NB4 (cell line): ENCODE measurements around the gene BORCS5.

Experiments
- POLR2A ChIP-seq: IDR thresholded peaks from 2 replicates; pipeline ENCODE4 v1.6.1; 2011; ENCODE audit warnings: mild to moderate bottlenecking; ENCODE audit not compliant: insufficient read length; ENCODE audit errors: extremely low read depth
- TF ChIP-seq, protein P1 (sequence below): IDR thresholded peaks from one replicate; pipeline ENCODE4 v1.5.1; 2012; ENCODE audit warnings: low read depth, low read length
- TF ChIP-seq, protein P2 (sequence below): IDR thresholded peaks from 2 replicates; pipeline ENCODE4 v1.6.1; 2011; ENCODE audit warnings: low read depth, low read length

DNA sequence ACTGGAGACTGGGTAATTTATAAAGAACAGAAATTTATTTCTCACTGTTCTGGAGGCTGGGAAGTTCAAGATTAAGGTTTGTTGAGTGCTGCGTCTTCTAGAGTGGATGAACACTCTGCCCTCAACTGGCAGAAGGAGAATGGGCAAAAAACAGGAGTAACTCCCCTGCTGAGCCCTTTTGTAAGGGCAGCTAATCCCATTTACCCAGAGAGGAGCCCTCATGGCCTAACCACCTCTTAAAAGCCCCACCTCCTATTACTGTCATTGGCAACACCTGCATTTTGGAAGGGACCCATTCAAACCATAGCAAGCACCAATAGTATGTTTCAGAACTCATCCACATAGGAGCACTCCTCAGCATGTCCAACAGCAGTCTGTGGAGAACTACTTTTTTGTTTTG, 47.4 kb downstream of the BORCS5 start:
- TF ChIP-seq, protein P1, sequence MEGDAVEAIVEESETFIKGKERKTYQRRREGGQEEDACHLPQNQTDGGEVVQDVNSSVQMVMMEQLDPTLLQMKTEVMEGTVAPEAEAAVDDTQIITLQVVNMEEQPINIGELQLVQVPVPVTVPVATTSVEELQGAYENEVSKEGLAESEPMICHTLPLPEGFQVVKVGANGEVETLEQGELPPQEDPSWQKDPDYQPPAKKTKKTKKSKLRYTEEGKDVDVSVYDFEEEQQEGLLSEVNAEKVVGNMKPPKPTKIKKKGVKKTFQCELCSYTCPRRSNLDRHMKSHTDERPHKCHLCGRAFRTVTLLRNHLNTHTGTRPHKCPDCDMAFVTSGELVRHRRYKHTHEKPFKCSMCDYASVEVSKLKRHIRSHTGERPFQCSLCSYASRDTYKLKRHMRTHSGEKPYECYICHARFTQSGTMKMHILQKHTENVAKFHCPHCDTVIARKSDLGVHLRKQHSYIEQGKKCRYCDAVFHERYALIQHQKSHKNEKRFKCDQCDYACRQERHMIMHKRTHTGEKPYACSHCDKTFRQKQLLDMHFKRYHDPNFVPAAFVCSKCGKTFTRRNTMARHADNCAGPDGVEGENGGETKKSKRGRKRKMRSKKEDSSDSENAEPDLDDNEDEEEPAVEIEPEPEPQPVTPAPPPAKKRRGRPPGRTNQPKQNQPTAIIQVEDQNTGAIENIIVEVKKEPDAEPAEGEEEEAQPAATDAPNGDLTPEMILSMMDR, result no peak
- TF ChIP-seq, protein P2, sequence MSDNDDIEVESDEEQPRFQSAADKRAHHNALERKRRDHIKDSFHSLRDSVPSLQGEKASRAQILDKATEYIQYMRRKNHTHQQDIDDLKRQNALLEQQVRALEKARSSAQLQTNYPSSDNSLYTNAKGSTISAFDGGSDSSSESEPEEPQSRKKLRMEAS, result no peak
- no peak for TF ChIP-seq POLR2A
